GM23248 (cell line): ENCODE results near the gene CEP76. TPM values are rescaled to one million over a fixed set of nuclear protein-coding genes. Genes with fewer than 3 reads are reported as not detected.

Source experiments
- DNase-seq: peaks from one replicate; pipeline ENCODE4 v3.0.0-alpha.2; 2015
- H2AFZ ChIP-seq: fragments of 200-600 bp; sonication (generic); 2 replicates; pipeline ENCODE4 v1.6.1; 2016; ENCODE audit warnings: antibody characterized with exemption
- H3F3A ChIP-seq: fragments of 200-600 bp; sonication (generic); 2 replicates; pipeline ENCODE4 v1.6.1; 2016; ENCODE audit warnings: mild to moderate bottlenecking, antibody characterized with exemption, mixed run types; ENCODE audit not compliant: insufficient read depth
- H3K27ac ChIP-seq: fragments of 200-600 bp; sonication (generic); 2 replicates; pipeline ENCODE4 v1.5.1; 2016; ENCODE audit warnings: mild to moderate bottlenecking
- H3K27me3 ChIP-seq: fragments of 200-600 bp; sonication (generic); replicated peaks from 2 replicates; pipeline ENCODE4 v1.6.1; 2016; ENCODE audit warnings: mild to moderate bottlenecking; ENCODE audit not compliant: insufficient read depth
- H3K36me3 ChIP-seq: fragments of 200-600 bp; sonication (generic); 2 replicates; pipeline ENCODE4 v1.6.1; 2016; ENCODE audit warnings: low read depth, mild to moderate bottlenecking
- H3K4me1 ChIP-seq: fragments of 200-600 bp; sonication (generic); 2 replicates; pipeline ENCODE4 v1.6.1; 2016; ENCODE audit warnings: mild to moderate bottlenecking; ENCODE audit not compliant: insufficient read depth
- H3K4me2 ChIP-seq: fragments of 200-600 bp; sonication (generic); one replicate; pipeline ENCODE4 v1.6.1; 2016; ENCODE audit warnings: mild to moderate bottlenecking; ENCODE audit not compliant: unreplicated experiment
- H3K4me3 ChIP-seq: fragments of 200-600 bp; sonication (generic); 2 replicates; pipeline ENCODE4 v1.5.1; 2016; ENCODE audit warnings: mild to moderate bottlenecking
- H3K79me2 ChIP-seq: fragments of 200-600 bp; sonication (generic); 2 replicates; pipeline ENCODE4 v1.6.1; 2016; ENCODE audit warnings: mild to moderate bottlenecking; ENCODE audit not compliant: insufficient read depth
- H3K9ac ChIP-seq: fragments of 200-600 bp; sonication (generic); 2 replicates; pipeline ENCODE4 v1.6.1; 2016; ENCODE audit warnings: mild to moderate bottlenecking
- H3K9me2 ChIP-seq: fragments of 200-600 bp; sonication (generic); 2 replicates; pipeline ENCODE4 v1.6.1; 2016; ENCODE audit warnings: mixed run types, mild to moderate bottlenecking, moderate library complexity; ENCODE audit not compliant: insufficient read depth
- H3K9me3 ChIP-seq: fragments of 200-600 bp; sonication (generic); one replicate; pipeline ENCODE4 v1.6.1; 2017; ENCODE audit warnings: low read depth
- H4K20me1 ChIP-seq: fragments of 200-600 bp; sonication (generic); 2 replicates; pipeline ENCODE4 v1.6.0; 2016; ENCODE audit not compliant: insufficient read depth
- EZH2 ChIP-seq: fragments of 200-600 bp; sonication (generic); IDR thresholded peaks from 2 replicates; pipeline ENCODE4 v1.6.1; 2018; ENCODE audit warnings: antibody characterized with exemption, mild to moderate bottlenecking; ENCODE audit not compliant: insufficient read depth, poor library complexity, severe bottlenecking
- EZH2phosphoT487 ChIP-seq: fragments of 200-600 bp; sonication (generic); IDR thresholded peaks from 2 replicates; pipeline ENCODE4 v1.6.1; 2018; ENCODE audit warnings: antibody characterized with exemption, moderate library complexity, mild to moderate bottlenecking, low read depth; ENCODE audit not compliant: insufficient read depth
- WGBS, 2 experiments: methylation state at CpG; one replicate each; pipeline ENCODE4 v1.1.6; 2015 to 2017; ENCODE audit warnings: low lambda C conversion rate in 2 of 2, low coverage in 1 of 2; ENCODE audit errors: missing lambda C conversion rate in 2 of 2; 5-methylcytosine and 5-hydroxymethylcytosine counted together
- in situ Hi-C: fragments of 300-500 bp; cut with MboI; formaldehyde crosslinking; loops from 2 replicates; pipeline ENCODE4 v1.15.0; 2020
- polyA plus RNA-seq: library from polyadenylated mRNA; unstranded; fragments of >200 nt; fragmentation: Nextera tagmentation; extraction: Ambion mirVana; gene quantifications from 2 replicates; pipeline ENCODE4 v1.2.1, GENCODE V29; 2016
- total RNA-seq: library from RNA; depleted of rRNA; stranded (reverse); fragments of >200 nt; shearing (Covaris generic); gene quantifications from 2 replicates; pipeline ENCODE4 v1.2.3, GENCODE V29; 2014

The CEP76 gene
- total and polyA plus RNA-seq, 2 experiments from 2014 or later, result 6.5 to 11.8 TPM

DNA sequence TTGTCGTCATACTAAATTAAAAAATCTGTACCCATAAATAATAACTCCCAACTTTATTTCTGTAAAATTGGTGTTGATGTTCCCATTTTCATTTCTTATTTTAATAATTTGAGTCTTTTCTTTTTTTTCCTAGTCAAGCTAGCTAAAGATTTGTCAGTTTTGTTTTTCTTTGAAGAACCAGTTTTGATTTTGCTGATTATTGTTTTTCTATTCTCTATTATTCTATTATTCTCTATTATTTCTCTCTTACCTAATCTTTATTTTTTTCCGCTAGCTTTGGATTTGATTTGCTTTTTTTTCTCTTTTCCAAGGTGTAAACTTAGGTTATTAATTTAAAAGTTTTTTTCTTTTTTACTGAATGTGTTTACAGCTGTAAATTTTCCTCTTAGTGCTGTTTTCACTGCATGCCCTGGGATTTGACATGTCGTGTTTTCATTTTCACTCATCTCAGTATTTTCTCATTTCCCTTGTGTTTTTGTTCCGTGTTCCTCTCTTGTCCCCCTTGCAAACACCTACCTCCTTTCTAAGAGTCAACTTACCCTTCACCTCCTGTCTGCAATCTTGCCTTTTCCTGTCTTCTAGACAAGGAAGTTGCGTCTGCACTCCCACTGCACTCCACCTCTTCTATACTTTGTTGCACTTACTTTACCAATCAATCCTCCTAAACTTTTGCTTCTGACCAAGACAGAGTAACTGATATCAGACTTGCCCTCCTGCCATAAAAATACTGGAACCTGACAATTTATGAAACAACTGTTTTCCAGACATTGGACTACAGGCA, 19.2 kb upstream of the CEP76 start:
- Histone ChIP-seq H3K27me3 (no peaks in the 10 kb centered on the region), H2AFZ (no peak overlapping the region), H3K4me1 (no peaks in the 10 kb centered on the region), H3K4me2 (no peak overlapping the region), H3K4me3 (no peak overlapping the region), H3F3A (peaks cover 23% of the 10 kb centered on the region; the same call in 1 of the 2 replicates), H3K9me2 (no peaks in the 10 kb centered on the region), H3K36me3 (peaks cover 42% of the 10 kb centered on the region), H3K9ac (no peak overlapping the region), H3K9me3 (no peaks in the 10 kb centered on the region), H3K27ac (no peak overlapping the region), H4K20me1 (no peaks in the 10 kb centered on the region), H3K79me2 (no peaks in the 10 kb centered on the region)
- WGBS, 2 experiments, result 86 to 92% methylated on average over 5 of the region's 5 CpGs
- no peak for DNase-seq
- TF ChIP-seq EZH2, result no peak
- no peak for TF ChIP-seq EZH2phosphoT487
- in situ Hi-C loops, result no loop called here

DNA sequence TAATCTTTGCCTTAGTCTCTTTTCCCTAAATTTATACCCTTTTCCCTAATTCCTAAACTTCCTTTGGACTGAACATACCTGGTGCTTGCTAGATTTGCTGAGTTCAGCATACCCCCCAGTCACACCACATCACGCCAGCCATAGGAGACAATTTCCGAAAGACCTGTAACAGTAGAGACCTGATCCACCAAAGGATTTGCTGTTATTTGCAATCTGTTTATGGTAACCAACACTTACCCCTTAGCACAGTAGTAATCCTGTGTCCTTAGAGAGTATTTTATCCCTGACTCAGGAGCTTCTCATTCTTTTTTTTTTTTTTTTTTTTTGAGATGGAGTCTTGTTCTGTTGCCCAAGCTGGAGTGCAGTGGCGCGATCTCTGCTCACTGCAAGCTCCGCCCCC, 8.9 kb upstream of the CEP76 start:
- in situ Hi-C loops, result no loop called here
- H3K36me3 ChIP-seq, result peaks cover 38% of the 10 kb centered on the region
- H3K4me1 ChIP-seq, result no peaks in the 10 kb centered on the region

DNA sequence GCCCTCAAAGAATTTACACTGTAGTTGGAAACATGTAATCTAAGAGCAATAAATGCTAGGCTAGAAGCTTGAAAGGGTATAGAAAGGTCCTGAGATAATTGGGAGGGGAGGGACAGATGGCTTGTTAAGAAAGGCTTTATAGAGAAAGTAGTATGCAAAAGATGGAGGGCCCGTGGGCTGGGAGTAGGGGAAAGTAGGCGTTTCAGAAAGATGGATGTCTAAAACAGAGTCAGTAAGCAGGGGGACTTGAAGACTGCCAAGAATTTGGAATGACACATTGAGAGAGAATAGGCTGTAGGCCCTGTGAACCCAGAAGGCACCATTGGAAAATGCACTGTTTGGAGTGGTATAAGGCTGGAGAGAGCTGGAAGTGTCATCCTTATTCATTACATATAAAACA, 1.1 kb upstream of the CEP76 start:
- peak; percentile 74 for DNase-seq
- 2 to 3% methylated on average over 2 of the region's 2 CpGs for WGBS, 2 experiments

More for the DNA sequence above, 8.9 kb upstream of the CEP76 start:
- no peak overlapping the region for H2AFZ ChIP-seq
- H3F3A ChIP-seq, result no peaks in the 10 kb centered on the region
- no peak overlapping the region for H3K4me3 ChIP-seq
- no peaks in the 10 kb centered on the region for H3K27me3 ChIP-seq
- H4K20me1 ChIP-seq, result no peaks in the 10 kb centered on the region
- TF ChIP-seq EZH2 (no peak), EZH2phosphoT487 (no peak)
- H3K9me2 ChIP-seq, result no peaks in the 10 kb centered on the region
- no peaks in the 10 kb centered on the region for H3K9me3 ChIP-seq
- H3K4me2 ChIP-seq, result no peak overlapping the region
- no peak overlapping the region for H3K9ac ChIP-seq
- 96 to 100% methylated on average over 3 to 5 of the region's 5 CpGs for WGBS, 2 experiments
- DNase-seq, result no peak
- H3K27ac ChIP-seq, result no peak overlapping the region
- H3K79me2 ChIP-seq, result peaks cover 48% of the 10 kb centered on the region

DNA sequence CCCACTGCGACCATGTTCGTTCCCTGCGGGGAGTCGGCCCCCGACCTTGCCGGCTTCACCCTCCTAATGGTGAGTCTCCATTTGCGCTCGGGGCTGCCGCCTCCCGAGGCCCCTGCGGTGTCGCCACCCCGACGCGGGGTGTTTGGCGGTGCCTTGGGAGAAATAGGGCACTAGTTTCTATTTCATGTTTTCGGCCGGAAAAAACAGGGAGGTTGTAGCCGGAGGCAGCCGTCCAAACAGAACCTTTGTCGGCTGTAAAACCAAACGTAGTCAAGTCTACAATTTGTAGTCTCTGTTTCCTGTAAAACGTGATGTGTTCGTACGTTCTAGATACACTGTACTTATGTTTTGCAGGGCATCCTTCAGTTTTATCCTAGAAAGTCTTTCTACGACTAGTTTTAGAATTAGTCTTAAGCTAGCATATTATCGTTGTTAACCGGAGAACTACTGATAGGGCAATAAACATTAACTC, 609 bp upstream of the CEP76 start:
- H3K27ac ChIP-seq, result peak overlapping the region; percentile 96
- peak overlapping the region; percentile 98 for H3K4me3 ChIP-seq
- H3K9ac ChIP-seq, result peak overlapping the region; percentile 98
- H3K27me3 ChIP-seq, result no peaks in the 10 kb centered on the region
- H3K79me2 ChIP-seq, result peaks cover 84% of the 10 kb centered on the region
- in situ Hi-C loops, result no loop called here
- no peaks in the 10 kb centered on the region for H4K20me1 ChIP-seq
- no peaks in the 10 kb centered on the region for H3K9me3 ChIP-seq
- TF ChIP-seq EZH2, result no peak
- no peak for TF ChIP-seq EZH2phosphoT487
- H3K4me2 ChIP-seq, result peak overlapping the region; percentile 97
- peaks cover 11% of the 10 kb centered on the region; the same call in 1 of the 2 replicates for H3F3A ChIP-seq
- H3K9me2 ChIP-seq, result no peaks in the 10 kb centered on the region
- 0 to 1% methylated on average over 28 of the region's 28 CpGs for WGBS, 2 experiments
- peak overlapping the region; percentile 92 for H2AFZ ChIP-seq
- peaks cover 10% of the 10 kb centered on the region for H3K4me1 ChIP-seq
- peaks cover 17% of the 10 kb centered on the region; the same call in 1 of the 2 replicates for H3K36me3 ChIP-seq
- DNase-seq, result no peak

More for the DNA sequence above, 1.1 kb upstream of the CEP76 start:
- Histone ChIP-seq H3K36me3 (peaks cover 19% of the 10 kb centered on the region; the same call in 1 of the 2 replicates), H3K4me3 (peak overlapping the region; percentile 98), H3K9ac (peak overlapping the region; percentile 98), H2AFZ (peak overlapping the region; percentile 92), H3K9me3 (no peaks in the 10 kb centered on the region), H3K4me1 (peaks cover 10% of the 10 kb centered on the region), H4K20me1 (no peaks in the 10 kb centered on the region), H3K79me2 (peaks cover 87% of the 10 kb centered on the region), H3K27ac (peak overlapping the region; percentile 96), H3K4me2 (peak overlapping the region; percentile 97), H3K9me2 (no peaks in the 10 kb centered on the region), H3F3A (peaks cover 11% of the 10 kb centered on the region; the same call in 1 of the 2 replicates), H3K27me3 (no peaks in the 10 kb centered on the region)
- in situ Hi-C loops, result no loop called here
- TF ChIP-seq EZH2, result no peak
- no peak for TF ChIP-seq EZH2phosphoT487
